Inflammatory macrophage treated with lipopolysaccharide for 1 hour (primary cell): ENCODE measurements around the gene TPK1.
"Not testable (repeated sequence)": the region's sequence is repeated elsewhere in the genome, so short reads cannot be mapped to it uniquely, and the experiment has no call there.

ENCODE experiments used
- DNase-seq, 2 donors: peaks; one replicate each; pipeline ENCODE4 v3.0.0-alpha.2; 2020 to 2022

The TPK1 gene

GRCh38 chr7:144775749-144776148 lies 60.1 kb downstream of the TPK1 start:
- DNase-seq = no peak

- DNase-seq = no peak
These were observed 63.9 kb downstream of the TPK1 start for GRCh38 chr7:144771927-144772326.

DNA sequence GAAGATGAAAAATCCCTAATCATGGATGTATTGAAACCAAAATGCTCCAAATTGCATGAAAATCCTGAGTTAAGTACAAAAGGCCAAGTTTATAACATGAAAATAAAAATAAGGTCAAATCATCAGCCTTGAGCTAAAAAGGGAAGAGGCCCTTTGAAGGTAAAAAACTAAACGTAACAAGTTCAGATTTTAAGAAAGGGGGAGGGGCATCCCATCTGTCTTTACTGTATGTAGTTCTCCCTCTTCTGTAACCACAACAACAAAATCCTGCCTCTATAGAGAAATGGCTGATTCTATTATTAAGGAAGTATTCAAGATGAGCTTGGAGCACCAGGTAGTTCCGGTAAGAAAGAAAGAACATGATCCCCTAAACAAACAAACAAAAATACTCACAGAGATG lies 64.7 kb downstream of the TPK1 start:
- no peak for DNase-seq

- no peak for DNase-seq
These were observed 66.5 kb downstream of the TPK1 start for GRCh38 chr7:144769352-144769751.

- no peak for DNase-seq
These were observed 67.2 kb downstream of the TPK1 start for GRCh38 chr7:144768633-144769032.

GRCh38 chr7:144763291-144763690 lies 72.6 kb downstream of the TPK1 start:
- DNase-seq = no peak

DNA sequence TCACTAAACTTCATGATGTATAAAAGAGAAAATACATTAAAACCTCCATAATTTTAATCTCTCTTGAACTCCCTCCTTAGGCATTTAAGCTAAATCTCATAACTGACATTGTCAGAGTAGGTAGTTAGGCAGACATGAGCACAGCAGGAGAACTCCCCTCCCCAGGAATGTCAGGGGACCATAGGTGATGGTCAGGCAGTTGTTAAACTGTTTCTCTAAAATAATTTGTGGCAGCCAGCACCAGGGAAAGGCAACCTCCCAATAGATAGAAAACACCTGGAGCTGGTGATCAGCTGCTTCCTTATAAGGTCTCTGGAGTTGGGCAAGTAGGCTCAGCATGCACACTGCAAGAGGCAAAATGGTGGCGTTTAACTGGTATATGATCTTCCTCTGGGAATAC lies 73.0 kb downstream of the TPK1 start:
- DNase-seq = no peak

- no peak for DNase-seq
These were observed 74.4 kb downstream of the TPK1 start for GRCh38 chr7:144761493-144761892.

DNA sequence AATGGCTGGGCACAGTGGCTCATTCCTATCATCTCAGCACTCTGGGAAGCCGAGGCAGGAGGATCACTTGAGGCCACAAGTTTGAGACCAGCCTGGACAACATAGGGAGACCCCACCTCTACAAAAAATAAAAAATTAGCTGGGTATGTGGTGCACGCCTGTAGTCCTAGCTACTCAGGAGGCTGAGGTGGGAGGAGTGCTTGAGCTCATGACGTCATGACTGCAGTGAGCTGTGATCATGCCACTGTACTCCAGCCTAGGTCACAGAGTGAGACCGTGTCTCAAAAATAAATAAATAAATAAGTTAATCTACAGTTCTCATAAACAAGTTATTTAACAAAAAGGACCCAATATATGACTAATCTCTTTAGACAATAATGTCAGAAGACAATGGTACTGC lies 76.2 kb downstream of the TPK1 start:
- no peak for DNase-seq

GRCh38 chr7:144747936-144748335 lies 87.9 kb downstream of the TPK1 start:
- DNase-seq = no peak

GRCh38 chr7:144738708-144739314 lies 97.0 kb downstream of the TPK1 start:
- DNase-seq = peak in 1 of 2 donors; percentile 34

DNA sequence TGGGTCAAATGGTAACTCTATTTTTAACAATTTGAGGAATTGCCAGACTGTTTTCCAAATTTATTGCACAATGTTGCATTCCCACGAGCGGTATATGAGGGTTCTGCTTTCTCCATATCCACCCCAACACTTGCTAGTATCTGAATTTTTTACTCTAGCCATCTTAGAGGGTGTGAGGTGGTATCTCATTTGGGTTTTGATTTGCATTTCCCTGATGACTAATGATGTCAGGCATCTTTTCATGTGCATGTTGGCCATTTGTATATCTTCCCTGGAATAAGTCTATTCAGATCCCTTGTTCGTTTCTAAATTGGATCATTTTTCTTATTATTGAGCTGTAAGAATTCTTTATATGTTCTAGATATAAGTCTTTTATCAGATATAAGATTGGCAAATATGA lies 97.7 kb downstream of the TPK1 start:
- peak in 1 of 2 donors; percentile 1 for DNase-seq

DNA sequence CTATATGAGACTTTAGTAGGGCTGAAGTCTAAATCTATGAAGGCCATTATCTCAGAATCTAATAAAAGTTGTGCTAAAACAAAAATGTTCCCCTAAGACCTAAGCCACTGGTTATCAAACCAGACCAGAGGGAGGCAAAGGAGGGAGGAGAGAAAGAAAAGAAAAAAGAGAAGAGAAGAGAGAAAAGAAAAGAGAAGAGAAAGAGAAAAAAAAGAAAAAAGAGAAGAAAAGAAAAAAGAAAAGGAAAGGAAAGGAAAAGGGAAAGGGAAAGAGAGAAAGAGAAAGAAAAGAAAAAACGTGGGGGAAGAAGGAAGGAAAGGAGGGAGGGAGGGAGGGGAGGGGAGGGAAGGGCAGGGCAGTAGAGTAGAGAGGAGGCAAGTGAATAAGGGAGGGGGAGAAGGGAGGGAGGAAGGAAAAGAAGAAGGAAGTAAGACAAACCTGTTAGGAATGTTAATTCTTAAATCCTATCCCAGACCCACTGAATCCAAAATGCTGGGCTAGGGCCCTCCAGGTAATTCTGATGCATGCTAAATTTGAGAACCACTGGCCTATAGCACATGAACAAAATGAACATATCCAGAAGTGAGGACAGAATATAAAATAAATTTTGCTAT lies 98.9 kb downstream of the TPK1 start:
- no peak for DNase-seq

- DNase-seq = no peak
These were observed 100.2 kb downstream of the TPK1 start for GRCh38 chr7:144735505-144736276.

- no peak for DNase-seq
These were observed 104.0 kb downstream of the TPK1 start for GRCh38 chr7:144731661-144732351.

- DNase-seq = no peak
These were observed 105.6 kb downstream of the TPK1 start for GRCh38 chr7:144730224-144730623.

DNA sequence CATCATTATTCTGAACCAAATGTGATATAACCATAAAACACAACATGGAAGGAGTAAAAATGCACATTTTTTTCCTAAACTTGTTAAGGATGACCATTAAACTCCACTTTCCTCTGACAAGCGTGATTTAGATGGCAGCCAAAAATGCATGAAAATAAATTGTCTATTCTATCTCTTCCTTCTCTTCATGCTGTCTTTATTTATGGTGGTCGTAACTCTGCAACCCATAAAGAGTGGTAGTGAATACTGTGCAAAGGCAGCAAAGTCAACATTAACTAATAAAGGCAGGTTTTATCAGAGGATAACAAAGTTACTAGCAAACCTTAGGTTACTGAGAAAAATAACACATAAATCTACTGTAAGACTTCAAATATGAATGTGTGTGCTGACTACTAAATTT lies 106.6 kb downstream of the TPK1 start:
- no peak for DNase-seq

DNA sequence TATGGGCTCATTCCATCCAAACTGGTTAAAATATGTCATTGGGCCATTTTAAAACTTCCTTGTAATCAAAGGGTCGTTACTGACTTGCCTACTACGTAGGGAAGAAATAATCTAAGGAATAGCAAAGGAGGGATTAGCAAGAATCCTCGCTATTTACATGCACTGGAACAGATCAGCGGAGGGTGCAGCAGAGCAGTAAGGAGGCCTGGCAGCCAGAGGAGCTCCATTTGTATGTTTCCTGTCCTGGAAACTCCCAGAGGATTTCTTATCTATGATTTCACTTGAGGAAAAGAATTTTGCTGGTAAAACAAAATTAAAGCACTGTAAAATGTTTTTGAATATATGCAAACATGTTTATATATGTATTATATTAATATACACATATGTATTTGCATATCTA lies 107.3 kb downstream of the TPK1 start:
- DNase-seq = no peak

DNA sequence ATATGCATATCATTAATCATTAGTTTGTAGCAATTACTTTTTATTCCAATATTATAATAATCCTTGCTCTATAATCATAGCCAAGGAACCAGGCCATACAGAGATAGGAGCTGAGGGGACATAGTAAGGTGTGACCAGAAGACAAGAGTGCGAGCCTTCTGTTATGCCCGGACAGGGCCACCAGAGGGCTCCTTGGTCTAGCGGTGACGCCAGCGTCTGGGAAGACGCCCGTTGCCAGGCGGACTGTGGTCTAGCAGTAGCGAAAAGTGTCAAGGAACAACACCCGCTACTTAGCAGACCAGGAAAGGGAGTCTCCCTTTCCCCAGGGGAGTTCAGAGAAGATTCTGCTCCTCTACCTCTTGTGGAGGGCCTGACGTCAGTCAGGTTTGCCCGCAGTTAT lies 109.0 kb downstream of the TPK1 start:
- DNase-seq = not testable (repeated sequence)

DNA sequence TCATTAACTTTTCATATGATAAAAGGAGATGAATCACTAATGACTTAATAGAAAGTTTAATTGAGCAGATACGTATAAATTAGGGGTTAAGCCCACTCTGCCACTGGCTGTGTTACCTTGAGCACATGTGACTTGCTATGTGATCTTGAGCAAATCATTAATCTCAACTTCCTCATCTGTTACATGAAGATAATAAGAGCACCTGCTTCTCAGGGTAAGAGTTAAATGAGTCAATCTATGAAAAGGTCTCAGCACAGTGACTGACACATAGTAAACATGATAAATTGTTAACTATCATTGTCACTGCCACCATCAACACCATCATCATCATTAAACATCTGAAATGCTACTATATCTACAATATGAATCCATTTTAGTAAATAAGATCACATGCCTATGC lies 110.8 kb downstream of the TPK1 start:
- no peak for DNase-seq

DNA sequence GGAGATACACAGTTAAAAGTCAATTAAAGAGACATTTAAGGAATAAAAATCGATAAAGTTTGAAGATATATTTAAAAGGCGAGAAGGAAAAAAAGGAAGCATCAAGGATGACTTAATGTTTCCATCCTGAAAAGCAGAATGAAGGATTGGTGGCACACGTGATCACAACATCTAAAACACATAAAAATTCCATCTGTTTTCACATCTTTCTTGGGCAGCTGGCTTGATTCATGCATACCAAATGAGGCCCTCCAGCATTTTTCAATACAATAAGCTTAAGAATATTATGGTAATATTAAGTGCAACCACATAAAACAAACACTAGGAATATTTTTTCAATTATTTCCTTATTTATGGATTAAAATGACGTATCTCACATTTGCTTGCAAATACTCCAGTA lies 112.6 kb downstream of the TPK1 start:
- DNase-seq = no peak

GRCh38 chr7:144720710-144721109 lies 115.1 kb downstream of the TPK1 start:
- DNase-seq = no peak

DNA sequence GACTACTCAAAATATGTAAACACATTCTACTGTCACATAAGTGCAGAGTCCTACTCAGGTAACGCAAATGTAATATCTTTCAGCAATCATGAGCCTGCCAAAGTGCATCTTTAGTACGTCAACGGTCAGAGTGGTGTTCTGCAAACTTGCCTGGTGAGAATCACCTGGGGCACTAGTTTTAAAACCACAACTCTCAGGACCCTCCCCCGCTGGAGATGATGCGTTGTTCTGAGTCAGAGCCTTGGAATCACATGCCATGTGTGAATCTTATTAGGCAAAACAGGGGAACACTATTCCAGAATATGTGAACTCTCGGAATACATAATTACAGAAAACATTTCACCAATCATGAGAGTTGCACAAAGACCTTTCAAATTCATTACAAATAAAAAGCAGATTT lies 115.7 kb downstream of the TPK1 start:
- no peak for DNase-seq

DNA sequence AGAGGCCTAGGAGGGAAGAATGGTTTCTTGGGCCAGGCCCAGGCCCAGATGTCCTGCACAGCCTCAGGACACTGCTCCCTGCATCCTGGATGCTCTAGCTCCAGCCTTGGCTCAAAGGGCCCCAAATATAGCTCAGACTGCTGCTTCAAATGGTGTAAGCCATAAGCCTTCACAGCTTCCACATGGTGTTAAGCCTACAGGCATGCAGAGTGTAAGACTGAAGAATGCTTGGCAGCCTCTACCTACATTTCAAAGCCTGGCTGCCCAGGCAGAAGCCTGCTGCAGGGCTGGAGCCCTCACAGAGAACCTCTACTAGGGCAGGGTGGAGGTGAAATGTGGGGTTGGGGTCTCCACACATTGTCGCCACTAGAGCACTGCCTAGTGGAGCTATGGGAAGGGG lies 118.1 kb downstream of the TPK1 start:
- no peak for DNase-seq
